ENCODE measurements around the gene PPME1.
"Not testable (repeated sequence)": the region's sequence is repeated elsewhere in the genome, so short reads cannot be mapped to it uniquely, and the experiment has no call there.

The PPME1 gene

DNA sequence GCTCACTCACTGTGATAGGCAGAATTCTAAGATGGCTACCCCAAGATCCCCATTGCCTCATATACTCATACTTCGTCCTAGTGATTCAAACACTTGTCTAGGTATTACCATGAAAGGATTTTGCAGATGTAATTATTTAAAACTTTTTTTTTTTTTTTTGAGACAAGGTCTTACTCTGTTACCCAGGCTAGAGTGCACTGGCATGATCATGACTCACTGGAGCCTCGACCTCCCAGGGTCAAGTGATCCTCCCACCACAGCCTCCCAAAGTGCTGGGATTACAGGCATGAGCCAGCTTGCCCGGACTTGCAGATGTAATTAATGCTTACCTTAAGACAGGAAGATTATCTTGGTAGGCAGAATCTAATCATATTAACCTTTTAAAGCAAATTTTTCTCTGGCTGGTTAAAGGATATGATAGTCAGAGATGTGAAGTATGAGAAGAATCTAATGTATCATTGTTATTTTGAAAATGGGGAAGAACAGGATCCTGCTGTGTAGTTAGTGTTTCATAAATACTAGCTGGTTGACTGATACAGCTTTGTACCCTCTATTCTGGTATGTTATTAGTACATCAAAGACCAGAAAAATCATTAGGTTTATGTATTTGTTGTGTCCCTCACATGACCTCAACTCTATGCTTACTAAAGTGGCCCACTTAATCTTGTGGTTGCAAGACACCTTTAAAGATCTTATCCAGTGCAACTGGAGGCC is 35.8 kb upstream of the PPME1 start:
- DNase-seq (ENCODE audit: low read depth in 2 of 2) = peak in 1 of 2 donors; percentile 46
- TF ChIP-seq, protein P1, sequence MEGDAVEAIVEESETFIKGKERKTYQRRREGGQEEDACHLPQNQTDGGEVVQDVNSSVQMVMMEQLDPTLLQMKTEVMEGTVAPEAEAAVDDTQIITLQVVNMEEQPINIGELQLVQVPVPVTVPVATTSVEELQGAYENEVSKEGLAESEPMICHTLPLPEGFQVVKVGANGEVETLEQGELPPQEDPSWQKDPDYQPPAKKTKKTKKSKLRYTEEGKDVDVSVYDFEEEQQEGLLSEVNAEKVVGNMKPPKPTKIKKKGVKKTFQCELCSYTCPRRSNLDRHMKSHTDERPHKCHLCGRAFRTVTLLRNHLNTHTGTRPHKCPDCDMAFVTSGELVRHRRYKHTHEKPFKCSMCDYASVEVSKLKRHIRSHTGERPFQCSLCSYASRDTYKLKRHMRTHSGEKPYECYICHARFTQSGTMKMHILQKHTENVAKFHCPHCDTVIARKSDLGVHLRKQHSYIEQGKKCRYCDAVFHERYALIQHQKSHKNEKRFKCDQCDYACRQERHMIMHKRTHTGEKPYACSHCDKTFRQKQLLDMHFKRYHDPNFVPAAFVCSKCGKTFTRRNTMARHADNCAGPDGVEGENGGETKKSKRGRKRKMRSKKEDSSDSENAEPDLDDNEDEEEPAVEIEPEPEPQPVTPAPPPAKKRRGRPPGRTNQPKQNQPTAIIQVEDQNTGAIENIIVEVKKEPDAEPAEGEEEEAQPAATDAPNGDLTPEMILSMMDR (IDR thresholded peaks at IDR 0.05; ENCODE audit: low read depth, low read length) = no peak

GRCh38 chr11:74138021-74138420 is 33.1 kb upstream of the PPME1 start:
- TF ChIP-seq, protein P1 (IDR thresholded peaks at IDR 0.05; ENCODE audit: low read depth, low read length) = no peak
- no peak overlapping the region for H3K4me3 ChIP-seq (replicated peaks in 1 of 2; ENCODE audit: low read depth in 2 of 2, low read length in 2 of 2)
- DNase-seq (ENCODE audit: low read depth in 2 of 2) = peak in 1 of 2 donors; percentile 42

More for the DNA sequence above, 35.8 kb upstream of the PPME1 start:
- H3K4me3 ChIP-seq (replicated peaks in 1 of 2; ENCODE audit: low read depth in 2 of 2, low read length in 2 of 2) = no peak overlapping the region

- peak; percentile 89 to 97 for DNase-seq (ENCODE audit: low read depth in 2 of 2)
- no peak overlapping the region for H3K4me3 ChIP-seq (replicated peaks in 1 of 2; ENCODE audit: low read depth in 2 of 2, low read length in 2 of 2)
- TF ChIP-seq, protein P1 (IDR thresholded peaks at IDR 0.05; ENCODE audit: low read depth, low read length) = no peak
Observed at GRCh38 chr11:74138572-74138971, 32.5 kb upstream of the PPME1 start.

- no peak overlapping the region for H3K4me3 ChIP-seq (replicated peaks in 1 of 2; ENCODE audit: low read depth in 2 of 2, low read length in 2 of 2)
- TF ChIP-seq, protein P1 (IDR thresholded peaks at IDR 0.05; ENCODE audit: low read depth, low read length) = no peak
- DNase-seq (ENCODE audit: low read depth in 2 of 2) = peak in 1 of 2 donors; percentile 8
Observed at GRCh38 chr11:74139151-74139918, 31.8 kb upstream of the PPME1 start.

GRCh38 chr11:74139919-74140431 is 31.1 kb upstream of the PPME1 start:
- DNase-seq (ENCODE audit: low read depth in 2 of 2) = not testable (repeated sequence)

DNA sequence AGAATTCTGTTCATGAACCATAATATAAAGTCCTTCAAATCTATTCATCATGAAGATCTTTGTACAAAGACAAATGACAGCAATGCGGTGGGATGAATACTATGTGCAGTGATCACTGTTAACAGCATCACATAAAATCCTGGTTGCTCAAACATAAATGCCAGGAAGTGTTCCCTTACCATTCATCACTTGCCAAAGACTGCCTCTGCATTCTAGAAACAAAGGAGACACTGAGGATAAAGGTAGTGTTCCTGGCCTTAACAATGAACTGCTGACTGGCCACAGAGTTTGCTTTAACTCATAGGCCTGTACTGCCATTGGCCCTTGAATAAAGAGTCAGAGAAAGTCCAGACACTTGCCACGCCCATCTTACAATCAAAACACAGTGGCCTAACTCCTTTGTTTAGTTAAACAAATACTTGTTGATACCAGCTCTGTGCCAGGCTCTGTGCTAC is 29.8 kb upstream of the PPME1 start:
- DNase-seq (ENCODE audit: low read depth in 2 of 2) = peak; percentile 18 to 63
- TF ChIP-seq, protein P1 (IDR thresholded peaks at IDR 0.05; ENCODE audit: low read depth, low read length) = no peak
- no peak overlapping the region for H3K4me3 ChIP-seq (replicated peaks in 1 of 2; ENCODE audit: low read depth in 2 of 2, low read length in 2 of 2)

More at GRCh38 chr11:74139919-74140431, 31.1 kb upstream of the PPME1 start:
- not testable (repeated sequence) for H3K4me3 ChIP-seq (replicated peaks in 1 of 2; ENCODE audit: low read depth in 2 of 2, low read length in 2 of 2)

GRCh38 chr11:74141908-74142307 is 29.2 kb upstream of the PPME1 start:
- no peak for DNase-seq (ENCODE audit: low read depth in 2 of 2)
- TF ChIP-seq, protein P1 (IDR thresholded peaks at IDR 0.05; ENCODE audit: low read depth, low read length) = no peak
- no peak overlapping the region for H3K4me3 ChIP-seq (replicated peaks in 1 of 2; ENCODE audit: low read depth in 2 of 2, low read length in 2 of 2)

Data from cardiac fibroblast (primary cell).